GM21528 (cell line): ENCODE measurements around the gene CDON.
"Not testable (repeated sequence)": the region's sequence is repeated elsewhere in the genome, so short reads cannot be mapped to it uniquely, and the experiment has no call there.

Source experiments
- ATAC-seq: cut with Tn5 transposase; IDR thresholded peaks from one replicate; pipeline ENCODE4 v1.9.1; 2021; ENCODE audit warnings: mild to moderate bottlenecking, moderate library complexity; ENCODE audit not compliant: unreplicated experiment, low FRiP score

Gene CDON

GRCh38 chr11:126049159-126049558, 13.5 kb downstream of the CDON start:
- ATAC-seq, result no peak

- no peak for ATAC-seq
Observed at GRCh38 chr11:126048197-126048596, 14.5 kb downstream of the CDON start.

- no peak for ATAC-seq
Observed at GRCh38 chr11:126046570-126047195, 16.0 kb downstream of the CDON start.

- ATAC-seq, result no peak
Observed at GRCh38 chr11:126039485-126040271, 23.0 kb downstream of the CDON start.

GRCh38 chr11:126035718-126036117, 26.9 kb downstream of the CDON start:
- no peak for ATAC-seq

- no peak for ATAC-seq
Observed at GRCh38 chr11:126034933-126035425, 27.7 kb downstream of the CDON start.

- ATAC-seq, result no peak
Observed at GRCh38 chr11:126034039-126034932, 28.4 kb downstream of the CDON start.

- ATAC-seq, result no peak
Observed at GRCh38 chr11:126032375-126032774, 30.3 kb downstream of the CDON start.

- no peak for ATAC-seq
Observed at GRCh38 chr11:126029805-126030204, 32.9 kb downstream of the CDON start.

- no peak for ATAC-seq
Observed at GRCh38 chr11:126029237-126029636, 33.4 kb downstream of the CDON start.

- ATAC-seq, result not testable (repeated sequence)
Observed at GRCh38 chr11:126028534-126028933, 34.1 kb downstream of the CDON start.

GRCh38 chr11:126026579-126026978, 36.1 kb downstream of the CDON start:
- ATAC-seq, result no peak

- ATAC-seq, result no peak
Observed at GRCh38 chr11:126025822-126026221, 36.8 kb downstream of the CDON start.

- no peak for ATAC-seq
Observed at GRCh38 chr11:126024123-126024522, 38.5 kb downstream of the CDON start.

- ATAC-seq, result no peak
Observed at GRCh38 chr11:126012852-126013251, 49.8 kb downstream of the CDON start.

GRCh38 chr11:126011754-126012153, 50.9 kb downstream of the CDON start:
- ATAC-seq, result no peak

- ATAC-seq, result no peak
Observed at GRCh38 chr11:126011265-126011664, 51.4 kb downstream of the CDON start.

- ATAC-seq, result no peak
Observed at GRCh38 chr11:126008956-126009355, 53.7 kb downstream of the CDON start.

- no peak for ATAC-seq
Observed at GRCh38 chr11:126007238-126007637, 55.4 kb downstream of the CDON start.

- no peak for ATAC-seq
Observed at GRCh38 chr11:126006068-126006467, 56.6 kb downstream of the CDON start.

- ATAC-seq, result no peak
Observed at GRCh38 chr11:126002181-126002580, 60.5 kb downstream of the CDON start.
